Eye (tissue), 1 donor: ENCODE data around the gene TMEM150C.

ENCODE experiments used
- DNase-seq: peaks from one replicate; pipeline ENCODE4 v3.0.0-alpha.2; 2015

Gene TMEM150C

GRCh38 chr4:82469791-82470345, 91.9 kb downstream of the TMEM150C start:
- DNase-seq, result peak; percentile 22

- DNase-seq, result no peak
These were observed 94.3 kb downstream of the TMEM150C start for GRCh38 chr4:82467471-82467870.

- DNase-seq, result no peak
These were observed 98.6 kb downstream of the TMEM150C start for GRCh38 chr4:82463221-82463620.

- DNase-seq, result peak; percentile 96
These were observed 99.4 kb downstream of the TMEM150C start for GRCh38 chr4:82462415-82462831.

GRCh38 chr4:82461710-82462109, 100.1 kb downstream of the TMEM150C start:
- DNase-seq, result no peak

- DNase-seq, result no peak
These were observed 103.1 kb downstream of the TMEM150C start for GRCh38 chr4:82458729-82459128.

- DNase-seq, result no peak
These were observed 104.5 kb downstream of the TMEM150C start for GRCh38 chr4:82457266-82457665.

- DNase-seq, result no peak
These were observed 109.8 kb downstream of the TMEM150C start for GRCh38 chr4:82452026-82452425.

GRCh38 chr4:82450966-82451755, 110.6 kb downstream of the TMEM150C start:
- DNase-seq, result no peak

- DNase-seq, result no peak
These were observed 113.9 kb downstream of the TMEM150C start for GRCh38 chr4:82447886-82448285.

GRCh38 chr4:82439088-82439487, 122.7 kb downstream of the TMEM150C start:
- no peak for DNase-seq

GRCh38 chr4:82437285-82438005, 124.3 kb downstream of the TMEM150C start:
- DNase-seq, result peak; percentile 8

- DNase-seq, result no peak
These were observed 125.0 kb downstream of the TMEM150C start for GRCh38 chr4:82436780-82437179.

- DNase-seq, result no peak
These were observed 125.7 kb downstream of the TMEM150C start for GRCh38 chr4:82436130-82436529.

- no peak for DNase-seq
These were observed 126.8 kb downstream of the TMEM150C start for GRCh38 chr4:82434949-82435348.

GRCh38 chr4:82433791-82434190, 128.0 kb downstream of the TMEM150C start:
- no peak for DNase-seq
